GM10847 (cell line): ENCODE results near the gene EIF2B2.

ENCODE experiments used
- POLR2A ChIP-seq: IDR thresholded peaks from 2 replicates; pipeline ENCODE4 v1.6.1; 2011; ENCODE audit not compliant: insufficient read length; ENCODE audit errors: extremely low read depth

Gene EIF2B2

GRCh38 chr14:74980398-74980730, 22.4 kb upstream of the EIF2B2 start:
- no peak for TF ChIP-seq POLR2A

- no peak for TF ChIP-seq POLR2A
Measured at GRCh38 chr14:74980731-74981461, 21.8 kb upstream of the EIF2B2 start.

- no peak for TF ChIP-seq POLR2A
Measured at GRCh38 chr14:74981462-74981782, 21.3 kb upstream of the EIF2B2 start.

GRCh38 chr14:74981833-74982232, 20.9 kb upstream of the EIF2B2 start:
- TF ChIP-seq POLR2A, result no peak

- TF ChIP-seq POLR2A, result no peak
Measured at GRCh38 chr14:74982661-74983060, 20.1 kb upstream of the EIF2B2 start.

GRCh38 chr14:74983343-74983742, 19.4 kb upstream of the EIF2B2 start:
- no peak for TF ChIP-seq POLR2A

GRCh38 chr14:74984236-74985027, 18.3 kb upstream of the EIF2B2 start:
- no peak for TF ChIP-seq POLR2A

- no peak for TF ChIP-seq POLR2A
Measured at GRCh38 chr14:74985028-74985310, 17.8 kb upstream of the EIF2B2 start.

- TF ChIP-seq POLR2A, result no peak
Measured at GRCh38 chr14:74985806-74986205, 16.9 kb upstream of the EIF2B2 start.

GRCh38 chr14:74988131-74988530, 14.6 kb upstream of the EIF2B2 start:
- TF ChIP-seq POLR2A, result no peak

GRCh38 chr14:74988993-74989392, 13.7 kb upstream of the EIF2B2 start:
- no peak for TF ChIP-seq POLR2A

GRCh38 chr14:75001261-75001660, 1.5 kb upstream of the EIF2B2 start:
- TF ChIP-seq POLR2A, result no peak

- no peak for TF ChIP-seq POLR2A
Measured at GRCh38 chr14:75001899-75002298, 822 bp upstream of the EIF2B2 start.

GRCh38 chr14:75003250-75004027, 718 bp downstream of the EIF2B2 start:
- TF ChIP-seq POLR2A, result no peak

GRCh38 chr14:75005357-75005756, 2.6 kb downstream of the EIF2B2 start:
- TF ChIP-seq POLR2A, result no peak

- TF ChIP-seq POLR2A, result no peak
Measured at GRCh38 chr14:75009176-75009575, 6.5 kb downstream of the EIF2B2 start.
